K562 (cell line): Measurements from ENCODE around the gene PTPRM.

ENCODE experiments used
- BACH1 ChIP-seq: fragments of 200-800 bp; sonication (Bioruptor generic); IDR thresholded peaks from 2 replicates; pipeline ENCODE4 v1.6.1; 2016; ENCODE audit warnings: missing genetic modification characterization, missing compliant biosample characterization
- CREB1 ChIP-seq, 2 experiments: sonication (generic) in 1 of 2; formaldehyde crosslinking in 1 of 2; IDR thresholded peaks; 2 replicates each; pipeline versions ENCODE4 v1.6.1 to v1.8.0; 2012 to 2022; ENCODE audit warnings: inconsistent platforms in 1 of 2, mild to moderate bottlenecking in 1 of 2, missing genetic modification reagents in 1 of 2, moderate library complexity in 1 of 2
- ELF1 ChIP-seq: fragments of 200-800 bp; sonication (Bioruptor generic); IDR thresholded peaks from 2 replicates; pipeline ENCODE4 v1.6.1; 2016; ENCODE audit warnings: missing genetic modification characterization, missing compliant biosample characterization
- FOSL1 ChIP-seq: fragments of 200-800 bp; sonication (Bioruptor generic); conservative IDR thresholded peaks from 2 replicates; pipeline ENCODE4 v1.6.1; 2016; ENCODE audit warnings: missing genetic modification characterization, missing compliant biosample characterization
- MAFK ChIP-seq: IDR thresholded peaks from 2 replicates; pipeline ENCODE4 v1.6.1; 2011; ENCODE audit warnings: low read length, improper control_type of control experiment
- NR2F6 ChIP-seq: fragments of 450-650 bp; formaldehyde crosslinking; IDR thresholded peaks from 2 replicates; pipeline ENCODE4 v1.4.0; 2020; ENCODE audit warnings: mild to moderate bottlenecking
- POLR2AphosphoS5 ChIP-seq: IDR thresholded peaks from 2 replicates; pipeline ENCODE4 v1.6.1; 2011; ENCODE audit warnings: mild to moderate bottlenecking, low read depth, low read length, moderate library complexity; ENCODE audit not compliant: control insufficient read depth, insufficient read depth
- RBM39 ChIP-seq: fragments of 200-400 bp; formaldehyde crosslinking; optimal IDR thresholded peaks from 2 replicates; pipeline ENCODE3; 2018; ENCODE audit warnings: low read depth, low read length
- U2AF2 ChIP-seq: fragments of 200-400 bp; formaldehyde crosslinking; optimal IDR thresholded peaks from 2 replicates; pipeline ENCODE3; 2017; ENCODE audit warnings: low read depth, mild to moderate bottlenecking, low read length
- ZNF124 ChIP-seq: sonication (generic); formaldehyde crosslinking; IDR thresholded peaks from 2 replicates; pipeline ENCODE4 v1.8.1; 2022; ENCODE audit warnings: missing genetic modification reagents
- ZNF197 ChIP-seq: fragments of 200-800 bp; sonication (Bioruptor generic); IDR thresholded peaks from 2 replicates; pipeline ENCODE4 v1.6.1; 2016; ENCODE audit warnings: low read depth, missing genetic modification characterization, missing compliant biosample characterization
- TF ChIP-seq, protein P1 (sequence below), 3 experiments: IDR thresholded peaks in 2 of 3; conservative IDR thresholded peaks in 1 of 3; 2 replicates each; pipeline ENCODE4 v1.5.1; 2011 to 2012; ENCODE audit warnings: low read length in 3 of 3, mild to moderate bottlenecking in 3 of 3, control low read depth in 2 of 3, improper control_type of control experiment in 1 of 3, inconsistent platforms in 1 of 3, low read depth in 1 of 3, mixed read lengths in 1 of 3, moderate library complexity in 1 of 3; ENCODE audit not compliant: insufficient read depth in 2 of 3
- TF ChIP-seq, protein P2 (sequence below), 2 experiments: fragments of 450-650 bp; IDR thresholded peaks; 2 replicates each; pipeline ENCODE4 v1.6.1; 2018; ENCODE audit warnings: mild to moderate bottlenecking in 2 of 2, low read depth in 1 of 2; ENCODE audit not compliant: partially characterized antibody in 2 of 2
- TF ChIP-seq, protein P3 (sequence below): sonication (generic); formaldehyde crosslinking; IDR thresholded peaks from 2 replicates; pipeline ENCODE4 v1.9.0; 2022; ENCODE audit warnings: mild to moderate bottlenecking, missing genetic modification reagents

DNA sequence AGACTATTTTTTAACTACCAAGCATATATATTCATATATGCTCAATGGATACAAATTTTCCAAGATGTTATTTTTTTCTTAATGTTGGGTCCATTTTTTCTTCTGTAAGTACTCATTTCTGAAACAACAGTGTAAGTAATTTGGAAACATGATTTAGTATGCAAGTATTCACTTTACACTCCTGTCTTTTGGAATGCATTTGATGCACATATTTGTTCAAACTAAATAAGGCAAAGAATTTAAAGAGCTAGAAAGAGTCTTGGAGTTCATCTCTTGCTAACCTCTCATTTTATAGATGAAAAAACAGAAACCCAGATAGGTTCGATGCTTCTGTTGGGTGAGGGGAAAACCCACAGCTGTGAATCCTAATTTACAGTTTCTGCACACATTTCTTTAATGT is 602.6 kb downstream of the PTPRM start:
- TF ChIP-seq, protein P1, sequence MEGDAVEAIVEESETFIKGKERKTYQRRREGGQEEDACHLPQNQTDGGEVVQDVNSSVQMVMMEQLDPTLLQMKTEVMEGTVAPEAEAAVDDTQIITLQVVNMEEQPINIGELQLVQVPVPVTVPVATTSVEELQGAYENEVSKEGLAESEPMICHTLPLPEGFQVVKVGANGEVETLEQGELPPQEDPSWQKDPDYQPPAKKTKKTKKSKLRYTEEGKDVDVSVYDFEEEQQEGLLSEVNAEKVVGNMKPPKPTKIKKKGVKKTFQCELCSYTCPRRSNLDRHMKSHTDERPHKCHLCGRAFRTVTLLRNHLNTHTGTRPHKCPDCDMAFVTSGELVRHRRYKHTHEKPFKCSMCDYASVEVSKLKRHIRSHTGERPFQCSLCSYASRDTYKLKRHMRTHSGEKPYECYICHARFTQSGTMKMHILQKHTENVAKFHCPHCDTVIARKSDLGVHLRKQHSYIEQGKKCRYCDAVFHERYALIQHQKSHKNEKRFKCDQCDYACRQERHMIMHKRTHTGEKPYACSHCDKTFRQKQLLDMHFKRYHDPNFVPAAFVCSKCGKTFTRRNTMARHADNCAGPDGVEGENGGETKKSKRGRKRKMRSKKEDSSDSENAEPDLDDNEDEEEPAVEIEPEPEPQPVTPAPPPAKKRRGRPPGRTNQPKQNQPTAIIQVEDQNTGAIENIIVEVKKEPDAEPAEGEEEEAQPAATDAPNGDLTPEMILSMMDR (IDR thresholded peaks at IDR 0.05 in 2 of 3, conservative IDR thresholded peaks at IDR 0.05 in 1 of 3; ENCODE audit: insufficient read depth in 2 of 3, low read depth in 1 of 3, low read length in 3 of 3), result no peak
- TF ChIP-seq, protein P2, sequence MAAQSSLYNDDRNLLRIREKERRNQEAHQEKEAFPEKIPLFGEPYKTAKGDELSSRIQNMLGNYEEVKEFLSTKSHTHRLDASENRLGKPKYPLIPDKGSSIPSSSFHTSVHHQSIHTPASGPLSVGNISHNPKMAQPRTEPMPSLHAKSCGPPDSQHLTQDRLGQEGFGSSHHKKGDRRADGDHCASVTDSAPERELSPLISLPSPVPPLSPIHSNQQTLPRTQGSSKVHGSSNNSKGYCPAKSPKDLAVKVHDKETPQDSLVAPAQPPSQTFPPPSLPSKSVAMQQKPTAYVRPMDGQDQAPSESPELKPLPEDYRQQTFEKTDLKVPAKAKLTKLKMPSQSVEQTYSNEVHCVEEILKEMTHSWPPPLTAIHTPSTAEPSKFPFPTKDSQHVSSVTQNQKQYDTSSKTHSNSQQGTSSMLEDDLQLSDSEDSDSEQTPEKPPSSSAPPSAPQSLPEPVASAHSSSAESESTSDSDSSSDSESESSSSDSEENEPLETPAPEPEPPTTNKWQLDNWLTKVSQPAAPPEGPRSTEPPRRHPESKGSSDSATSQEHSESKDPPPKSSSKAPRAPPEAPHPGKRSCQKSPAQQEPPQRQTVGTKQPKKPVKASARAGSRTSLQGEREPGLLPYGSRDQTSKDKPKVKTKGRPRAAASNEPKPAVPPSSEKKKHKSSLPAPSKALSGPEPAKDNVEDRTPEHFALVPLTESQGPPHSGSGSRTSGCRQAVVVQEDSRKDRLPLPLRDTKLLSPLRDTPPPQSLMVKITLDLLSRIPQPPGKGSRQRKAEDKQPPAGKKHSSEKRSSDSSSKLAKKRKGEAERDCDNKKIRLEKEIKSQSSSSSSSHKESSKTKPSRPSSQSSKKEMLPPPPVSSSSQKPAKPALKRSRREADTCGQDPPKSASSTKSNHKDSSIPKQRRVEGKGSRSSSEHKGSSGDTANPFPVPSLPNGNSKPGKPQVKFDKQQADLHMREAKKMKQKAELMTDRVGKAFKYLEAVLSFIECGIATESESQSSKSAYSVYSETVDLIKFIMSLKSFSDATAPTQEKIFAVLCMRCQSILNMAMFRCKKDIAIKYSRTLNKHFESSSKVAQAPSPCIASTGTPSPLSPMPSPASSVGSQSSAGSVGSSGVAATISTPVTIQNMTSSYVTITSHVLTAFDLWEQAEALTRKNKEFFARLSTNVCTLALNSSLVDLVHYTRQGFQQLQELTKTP (IDR thresholded peaks at IDR 0.05; ENCODE audit: low read depth in 1 of 2, partially characterized antibody in 2 of 2), result no peak
- TF ChIP-seq NR2F6 (CRISPR knock-in tag) (no peak), ZNF197 (no peak), POLR2AphosphoS5 (no peak), CREB1 (IDR thresholded peaks at IDR 0.05) (no peak), CREB1 (CRISPR knock-in tag; IDR thresholded peaks at IDR 0.05) (no peak), FOSL1 (tag) (no peak), ZNF124 (CRISPR knock-in tag) (no peak), RBM39 (no peak), MAFK (no peak), U2AF2 (no peak), ELF1 (tag) (no peak), BACH1 (tag) (no peak)
- TF ChIP-seq, protein P3, sequence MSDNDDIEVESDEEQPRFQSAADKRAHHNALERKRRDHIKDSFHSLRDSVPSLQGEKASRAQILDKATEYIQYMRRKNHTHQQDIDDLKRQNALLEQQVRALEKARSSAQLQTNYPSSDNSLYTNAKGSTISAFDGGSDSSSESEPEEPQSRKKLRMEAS (CRISPR knock-in tag), result no peak
